Mucosa of gallbladder (tissue), 1 donor: ENCODE data around the gene CEMIP. TPM values are rescaled to one million over a fixed set of nuclear protein-coding genes. Genes with fewer than 3 reads are reported as not detected.

ENCODE experiments used
- DNase-seq: peaks from one replicate; pipeline ENCODE4 v3.0.0-alpha.2; 2020; ENCODE audit warnings: low spot score
- total RNA-seq: library from RNA; stranded (reverse); gene quantifications from one replicate; pipeline ENCODE4 v1.2.1, GENCODE V29; 2021
- donor health status: DM: no; HTN: no; CAD: no.

CEMIP gene
- total RNA-seq, 1 donor from 2014 or later = 1.6 TPM

GRCh38 chr15:80929225-80929624, 150.1 kb downstream of the CEMIP start:
- no peak for DNase-seq

DNA sequence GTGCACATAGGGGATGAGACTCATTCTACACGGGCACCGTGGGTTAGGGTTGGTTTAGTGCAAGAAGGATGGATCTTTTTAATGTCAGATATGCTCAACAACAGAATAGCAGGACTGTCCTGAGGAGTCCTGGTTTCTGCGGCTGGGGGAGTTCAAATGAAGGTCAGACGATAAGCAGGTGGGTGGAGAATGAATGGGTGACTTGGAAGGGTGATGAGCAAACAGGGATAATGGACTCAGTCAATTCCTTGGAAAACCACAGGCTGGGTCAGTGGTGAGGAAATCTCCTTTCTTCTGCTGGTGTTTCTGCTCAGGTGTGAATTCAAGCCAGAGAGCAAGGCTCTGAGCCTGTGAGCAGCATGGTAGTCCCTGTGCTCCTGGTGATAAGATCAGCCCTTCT, 150.5 kb downstream of the CEMIP start:
- DNase-seq = no peak

GRCh38 chr15:80931191-80931590, 152.0 kb downstream of the CEMIP start:
- DNase-seq = no peak

- no peak for DNase-seq
Measured at GRCh38 chr15:80931721-80932512, 152.7 kb downstream of the CEMIP start.

DNA sequence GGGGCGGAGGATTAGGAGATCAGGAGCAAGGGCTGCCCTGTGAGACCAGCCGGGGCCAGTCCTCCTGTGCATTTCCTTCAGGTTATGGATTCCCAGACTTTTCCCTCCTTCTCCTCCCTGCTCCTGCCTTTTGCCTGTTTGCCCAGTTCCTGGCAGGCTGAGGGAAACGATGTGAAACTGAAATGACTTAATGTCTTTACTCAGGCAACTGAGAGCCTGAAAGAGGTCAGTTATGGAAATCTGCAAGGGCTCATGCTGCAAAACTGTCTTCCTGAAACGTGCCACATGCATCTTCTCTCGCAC, 153.3 kb downstream of the CEMIP start:
- DNase-seq = no peak

DNA sequence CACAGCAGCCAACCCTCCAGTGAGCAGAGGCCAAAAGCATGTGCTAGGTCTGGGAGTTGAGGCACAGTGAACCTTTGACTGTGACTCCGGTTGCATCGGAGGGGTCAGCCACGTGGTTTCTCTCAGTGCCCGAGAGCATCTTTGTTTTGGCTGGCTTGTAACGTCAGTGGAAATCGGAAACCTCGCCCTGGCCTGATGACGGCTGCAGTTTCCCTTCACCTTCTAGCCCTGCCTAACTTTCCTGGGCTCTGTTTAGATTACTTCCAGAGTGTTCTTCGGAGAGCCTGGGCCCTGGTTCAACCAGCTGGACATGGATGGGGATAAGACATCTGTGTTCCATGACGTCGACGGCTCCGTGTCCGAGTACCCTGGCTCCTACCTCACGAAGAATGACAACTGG, 153.8 kb downstream of the CEMIP start:
- peak; percentile 58 for DNase-seq

GRCh38 chr15:80934761-80935221, 155.6 kb downstream of the CEMIP start:
- no peak for DNase-seq

GRCh38 chr15:80936288-80937078, 157.3 kb downstream of the CEMIP start:
- no peak for DNase-seq

DNA sequence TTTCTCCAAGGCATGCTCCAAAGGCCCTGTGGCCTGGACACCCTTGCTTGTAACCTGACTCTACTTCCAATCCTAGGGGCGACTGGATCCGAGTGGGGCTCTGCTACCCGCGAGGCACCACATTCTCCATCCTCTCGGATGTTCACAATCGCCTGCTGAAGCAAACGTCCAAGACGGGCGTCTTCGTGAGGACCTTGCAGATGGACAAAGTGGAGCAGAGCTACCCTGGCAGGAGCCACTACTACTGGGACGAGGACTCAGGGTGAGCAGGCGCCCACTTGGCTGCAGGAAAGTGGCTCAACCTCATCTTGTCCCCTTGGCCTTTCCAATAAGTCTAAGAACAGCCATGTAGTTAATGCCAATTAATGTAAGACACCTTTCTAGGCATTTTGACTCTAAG, 158.5 kb downstream of the CEMIP start:
- no peak for DNase-seq

GRCh38 chr15:80939216-80939615, 160.0 kb downstream of the CEMIP start:
- no peak for DNase-seq

DNA sequence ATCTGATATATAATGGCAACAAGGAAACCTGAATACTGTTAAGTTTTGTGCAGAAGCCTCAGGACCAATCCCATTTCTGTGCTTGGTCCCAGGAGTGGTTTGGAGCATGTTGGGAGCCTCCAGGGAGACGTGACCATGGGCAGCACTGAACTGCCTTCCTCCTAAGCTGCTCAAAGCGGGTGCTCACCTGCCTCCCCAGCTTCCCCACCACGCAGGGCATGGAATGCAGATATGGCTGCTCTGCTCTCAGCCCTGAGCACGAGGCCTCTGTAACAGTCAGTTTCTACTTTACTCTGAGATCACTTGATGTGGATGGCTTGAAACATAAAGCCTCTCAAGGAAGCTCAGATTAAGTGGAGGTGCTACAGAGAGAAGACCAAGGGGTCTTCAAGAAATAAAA, 161.2 kb downstream of the CEMIP start:
- no peak for DNase-seq

DNA sequence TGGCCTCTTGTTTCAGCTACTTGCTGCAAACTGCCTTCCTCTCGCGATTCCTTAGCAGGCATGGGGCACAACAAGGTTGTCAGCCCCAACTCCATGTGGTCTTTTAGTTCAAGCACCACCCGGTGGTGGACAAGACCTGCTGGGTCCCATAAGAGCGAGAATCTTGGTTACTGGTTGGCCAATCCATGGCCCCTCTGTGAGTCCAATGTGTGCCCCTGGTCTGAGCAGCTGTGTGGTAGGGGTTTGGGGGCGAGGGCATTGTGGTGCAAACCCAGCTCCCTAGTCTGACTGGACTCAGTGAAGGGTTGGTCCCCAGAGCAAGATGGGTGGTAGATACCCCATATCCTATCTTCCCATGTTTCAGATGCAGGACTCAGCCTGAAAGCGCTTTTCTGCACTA, 161.7 kb downstream of the CEMIP start:
- DNase-seq = no peak

DNA sequence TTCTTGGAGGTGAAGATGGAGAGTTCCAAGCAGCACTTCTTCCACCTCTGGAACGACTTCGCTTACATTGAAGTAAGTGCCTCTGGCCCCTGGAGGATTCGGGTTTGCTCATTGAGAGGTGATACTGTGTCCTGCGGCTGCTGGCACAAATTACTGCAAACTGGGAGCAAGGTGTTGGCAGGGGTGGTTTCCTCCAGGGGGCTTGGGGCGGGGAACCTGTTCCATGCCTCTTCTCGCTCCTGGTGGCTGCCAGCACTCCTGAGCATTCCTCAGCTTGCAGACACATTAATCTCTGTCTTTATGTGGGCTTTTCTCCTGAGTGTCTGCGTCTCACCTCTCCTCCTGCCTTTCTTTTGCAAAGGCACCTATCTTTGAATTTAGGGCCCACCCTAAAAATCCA, 163.1 kb downstream of the CEMIP start:
- DNase-seq = no peak

DNA sequence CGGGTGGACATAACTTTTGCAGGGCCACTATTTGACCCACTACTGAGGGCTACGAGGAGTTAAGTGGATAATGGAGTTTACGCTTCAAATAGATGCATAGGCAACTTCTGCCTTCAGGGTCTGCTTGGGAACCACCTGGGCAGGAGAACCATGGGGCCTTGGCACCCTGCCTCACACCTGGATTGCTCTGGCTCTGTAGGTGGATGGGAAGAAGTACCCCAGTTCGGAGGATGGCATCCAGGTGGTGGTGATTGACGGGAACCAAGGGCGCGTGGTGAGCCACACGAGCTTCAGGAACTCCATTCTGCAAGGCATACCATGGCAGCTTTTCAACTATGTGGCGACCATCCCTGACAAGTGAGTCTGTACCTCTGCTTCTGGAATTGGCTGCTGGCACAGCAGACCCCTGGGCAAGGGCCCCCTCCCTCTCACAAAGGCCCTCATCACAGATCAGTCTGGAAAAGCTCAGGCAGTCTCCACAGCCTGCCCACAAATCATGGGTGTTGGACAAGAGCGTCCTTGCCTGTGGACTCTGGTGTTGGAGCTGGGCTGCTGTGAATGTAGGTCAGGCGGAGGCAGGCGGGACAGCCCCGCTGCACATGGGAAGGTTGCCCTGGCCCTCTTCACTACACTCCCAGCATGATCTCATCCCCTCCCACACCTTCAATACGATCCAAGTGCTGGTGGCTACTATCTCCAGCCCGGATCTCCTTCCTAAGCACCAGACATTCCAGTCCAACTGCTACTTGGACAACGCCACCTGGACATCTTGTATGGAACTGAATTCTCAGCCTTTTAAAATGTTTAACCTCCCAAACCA, 163.8 kb downstream of the CEMIP start:
- peak; percentile 20 for DNase-seq

- no peak for DNase-seq
Measured at GRCh38 chr15:80944818-80945217, 165.6 kb downstream of the CEMIP start.

GRCh38 chr15:80945605-80946004, 166.4 kb downstream of the CEMIP start:
- no peak for DNase-seq

GRCh38 chr15:80946576-80946975, 167.4 kb downstream of the CEMIP start:
- DNase-seq = no peak

DNA sequence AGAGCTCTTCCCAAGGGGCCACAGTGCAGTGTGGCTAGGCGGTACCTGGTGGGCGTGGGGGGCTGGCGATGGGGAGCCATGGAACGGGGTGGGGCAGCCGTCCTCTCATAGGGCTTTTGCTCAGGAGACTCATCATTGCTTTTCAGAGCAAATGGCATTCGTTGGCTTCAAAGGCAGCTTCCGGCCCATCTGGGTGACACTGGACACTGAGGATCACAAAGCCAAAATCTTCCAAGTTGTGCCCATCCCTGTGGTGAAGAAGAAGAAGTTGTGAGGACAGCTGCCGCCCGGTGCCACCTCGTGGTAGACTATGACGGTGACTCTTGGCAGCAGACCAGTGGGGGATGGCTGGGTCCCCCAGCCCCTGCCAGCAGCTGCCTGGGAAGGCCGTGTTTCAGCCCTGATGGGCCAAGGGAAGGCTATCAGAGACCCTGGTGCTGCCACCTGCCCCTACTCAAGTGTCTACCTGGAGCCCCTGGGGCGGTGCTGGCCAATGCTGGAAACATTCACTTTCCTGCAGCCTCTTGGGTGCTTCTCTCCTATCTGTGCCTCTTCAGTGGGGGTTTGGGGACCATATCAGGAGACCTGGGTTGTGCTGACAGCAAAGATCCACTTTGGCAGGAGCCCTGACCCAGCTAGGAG, 169.6 kb downstream of the CEMIP start:
- DNase-seq = no peak

GRCh38 chr15:80949756-80950155, 170.6 kb downstream of the CEMIP start:
- DNase-seq = no peak

DNA sequence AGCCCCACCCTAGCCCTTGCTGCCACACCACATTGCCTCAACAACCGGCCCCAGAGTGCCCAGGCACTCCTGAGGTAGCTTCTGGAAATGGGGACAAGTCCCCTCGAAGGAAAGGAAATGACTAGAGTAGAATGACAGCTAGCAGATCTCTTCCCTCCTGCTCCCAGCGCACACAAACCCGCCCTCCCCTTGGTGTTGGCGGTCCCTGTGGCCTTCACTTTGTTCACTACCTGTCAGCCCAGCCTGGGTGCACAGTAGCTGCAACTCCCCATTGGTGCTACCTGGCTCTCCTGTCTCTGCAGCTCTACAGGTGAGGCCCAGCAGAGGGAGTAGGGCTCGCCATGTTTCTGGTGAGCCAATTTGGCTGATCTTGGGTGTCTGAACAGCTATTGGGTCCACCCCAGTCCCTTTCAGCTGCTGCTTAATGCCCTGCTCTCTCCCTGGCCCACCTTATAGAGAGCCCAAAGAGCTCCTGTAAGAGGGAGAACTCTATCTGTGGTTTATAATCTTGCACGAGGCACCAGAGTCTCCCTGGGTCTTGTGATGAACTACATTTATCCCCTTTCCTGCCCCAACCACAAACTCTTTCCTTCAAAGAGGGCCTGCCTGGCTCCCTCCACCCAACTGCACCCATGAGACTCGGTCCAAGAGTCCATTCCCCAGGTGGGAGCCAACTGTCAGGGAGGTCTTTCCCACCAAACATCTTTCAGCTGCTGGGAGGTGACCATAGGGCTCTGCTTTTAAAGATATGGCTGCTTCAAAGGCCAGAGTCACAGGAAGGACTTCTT, 171.3 kb downstream of the CEMIP start:
- no peak for DNase-seq

DNA sequence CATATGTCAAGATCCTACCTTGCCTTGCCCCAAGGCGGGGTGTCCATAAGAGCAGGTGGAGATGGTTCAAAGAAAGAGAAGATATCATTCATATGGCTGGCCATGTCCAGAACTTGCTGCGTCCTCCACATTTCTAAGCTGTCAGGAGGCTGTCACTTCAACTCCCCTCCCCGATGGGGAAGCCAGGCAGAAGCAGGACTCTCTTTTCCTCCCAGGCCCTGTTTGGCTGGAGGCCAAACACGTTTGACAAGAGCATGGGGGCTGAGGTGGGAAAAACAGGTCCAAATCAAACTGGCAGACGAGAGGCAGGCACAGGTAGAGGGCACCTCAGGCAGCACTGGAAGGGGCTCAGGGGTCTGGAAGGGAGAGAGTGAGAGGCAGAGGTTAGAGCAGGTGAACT, 172.8 kb downstream of the CEMIP start:
- no peak for DNase-seq
